Stomach (tissue), 9 donors: Measurements from ENCODE around the gene DCLRE1B. TPM values are rescaled to one million over a fixed set of nuclear protein-coding genes. Genes with fewer than 3 reads are reported as not detected.

Experiments
- DNase-seq, 2 donors: peaks; one replicate each; pipeline versions ENCODE4 v3.0.0 to v3.0.0-alpha.2; 2013 to 2019
- H3K27ac ChIP-seq, 5 donors: fragments of 200-600 bp in 4 of 5; sonication (generic) in 4 of 5; one replicate each; pipeline ENCODE4 v1.5.1; 2013 to 2019; ENCODE audit warnings: mild to moderate bottlenecking in 1 of 5, moderate library complexity in 1 of 5
- H3K27me3 ChIP-seq, 3 donors: fragments of 200-600 bp; sonication (generic); one replicate each; pipeline ENCODE4 v1.5.1; 2017 to 2019; ENCODE audit warnings: mixed run types in 1 of 3
- H3K36me3 ChIP-seq, 4 donors: fragments of 200-600 bp; sonication (generic); 1 replicate in 3 of 4; 2 replicates in 1 of 4; pipeline ENCODE4 v1.5.1; 2016 to 2019
- H3K4me1 ChIP-seq, 4 donors: fragments of 200-600 bp; sonication (generic); one replicate each; pipeline ENCODE4 v1.5.1; 2016 to 2019
- H3K4me3 ChIP-seq, 4 donors: fragments of 200-600 bp; sonication (generic) in 3 of 4; one replicate each; pipeline ENCODE4 v1.5.1; 2016 to 2019; ENCODE audit warnings: mild to moderate bottlenecking in 1 of 4
- H3K9me3 ChIP-seq, 4 donors: fragments of 200-600 bp; sonication (generic); one replicate each; pipeline ENCODE4 v1.5.1; 2016 to 2019
- EP300 ChIP-seq: sonication (generic); formaldehyde crosslinking; IDR thresholded peaks from one replicate; pipeline ENCODE4 v1.6.1; 2017; ENCODE audit warnings: antibody characterized with exemption
- POLR2A ChIP-seq, 4 donors: fragments of 450-650 bp; IDR thresholded peaks; one replicate each; pipeline ENCODE4 v1.6.1; 2016; ENCODE audit warnings: antibody characterized with exemption in 4 of 4, control low read depth in 2 of 4, mild to moderate bottlenecking in 1 of 4, moderate library complexity in 1 of 4
- POLR2AphosphoS5 ChIP-seq, 3 donors: sonication (generic); formaldehyde crosslinking; IDR thresholded peaks; one replicate each; pipeline ENCODE4 v1.6.1; 2016; ENCODE audit warnings: antibody characterized with exemption in 3 of 3
- WGBS, 5 donors: extraction: QIAGEN DNeasy Blood & Tissue Kit in 3 of 5; methylation state at CpG; one replicate each; pipeline versions ENCODE4 v1.1.5 to v1.1.7; 2013 to 2018; 5-methylcytosine and 5-hydroxymethylcytosine counted together
- intact Hi-C: fragments of 100-400 bp; cut with DNase I; formaldehyde crosslinking; loops from one replicate; pipeline ENCODE4 v1.15.1; 2023; ENCODE audit warnings: low total_unique reads
- polyA plus RNA-seq, 3 donors: library from polyadenylated mRNA; stranded (reverse); fragments of 200-250 nt; gene quantifications; one replicate each; pipeline ENCODE4 v1.2.3, GENCODE V29; 2013
- total RNA-seq, 5 donors: library from RNA; depleted of rRNA; stranded (reverse); fragments of >200 nt; gene quantifications; one replicate each; pipeline versions ENCODE4 v1.1.0 to v1.2.3, GENCODE V29; 2014 to 2016
- TF ChIP-seq, protein P1 (sequence below), 7 experiments: fragments of 450-650 bp in 4 of 7; fragments of 200-600 bp in 3 of 7; sonication (generic) in 3 of 7; IDR thresholded peaks; one replicate each; pipeline ENCODE4 v1.5.1; 2016 to 2019; ENCODE audit warnings: antibody characterized with exemption in 7 of 7, control low read depth in 2 of 7, mild to moderate bottlenecking in 1 of 7
- donor health status: healthy with polysubstance abuse.
- donor health status: Bipolar disorder and iron deficiency.
- donor health status: healthy.

Gene DCLRE1B
- total and polyA plus RNA-seq, 8 donors: 0.45 to 3.9 (median 1.9) TPM; not detected in 2

DNA sequence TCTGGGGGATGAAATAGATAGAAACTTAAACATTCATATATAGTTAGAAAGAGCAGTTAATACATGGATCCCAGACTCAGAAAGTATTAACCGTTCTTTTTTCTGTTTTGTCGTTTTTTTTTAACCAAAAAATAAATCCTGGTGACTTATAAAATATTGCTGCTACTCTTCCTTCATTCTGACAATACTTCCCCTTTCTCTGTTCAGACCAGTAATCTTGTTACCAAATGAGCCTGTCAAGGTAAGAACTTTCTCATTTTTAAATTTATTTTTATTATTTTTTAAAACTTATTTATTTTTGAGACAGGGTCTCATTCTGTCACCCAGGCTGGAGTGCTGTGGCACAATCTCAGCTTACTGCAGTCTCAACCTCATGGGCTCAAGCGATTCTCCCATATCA lies 47.4 kb upstream of the DCLRE1B start:
- DNase-seq: no peak
- H3K36me3 ChIP-seq: peaks cover 0 to 5% (median 0%) of the 10 kb centered on the region in 4 donors
- WGBS, 5 donors: 75 to 87% (median 81%) methylated on average over 3 of the region's 3 CpGs
- no peak overlapping the region for H3K27ac ChIP-seq
- H3K4me1 ChIP-seq: peaks cover 0 to 28% (median 0%) of the 10 kb centered on the region in 4 donors
- intact Hi-C loops: no loop called here
- H3K27me3 ChIP-seq: no peaks in the 10 kb centered on the region
- H3K4me3 ChIP-seq: no peak overlapping the region
- no peak for TF ChIP-seq EP300
- no peak for TF ChIP-seq POLR2A (IDR thresholded peaks at IDR 0.05)
- no peak for TF ChIP-seq POLR2AphosphoS5 (IDR thresholded peaks at IDR 0.05)
- TF ChIP-seq, protein P1, sequence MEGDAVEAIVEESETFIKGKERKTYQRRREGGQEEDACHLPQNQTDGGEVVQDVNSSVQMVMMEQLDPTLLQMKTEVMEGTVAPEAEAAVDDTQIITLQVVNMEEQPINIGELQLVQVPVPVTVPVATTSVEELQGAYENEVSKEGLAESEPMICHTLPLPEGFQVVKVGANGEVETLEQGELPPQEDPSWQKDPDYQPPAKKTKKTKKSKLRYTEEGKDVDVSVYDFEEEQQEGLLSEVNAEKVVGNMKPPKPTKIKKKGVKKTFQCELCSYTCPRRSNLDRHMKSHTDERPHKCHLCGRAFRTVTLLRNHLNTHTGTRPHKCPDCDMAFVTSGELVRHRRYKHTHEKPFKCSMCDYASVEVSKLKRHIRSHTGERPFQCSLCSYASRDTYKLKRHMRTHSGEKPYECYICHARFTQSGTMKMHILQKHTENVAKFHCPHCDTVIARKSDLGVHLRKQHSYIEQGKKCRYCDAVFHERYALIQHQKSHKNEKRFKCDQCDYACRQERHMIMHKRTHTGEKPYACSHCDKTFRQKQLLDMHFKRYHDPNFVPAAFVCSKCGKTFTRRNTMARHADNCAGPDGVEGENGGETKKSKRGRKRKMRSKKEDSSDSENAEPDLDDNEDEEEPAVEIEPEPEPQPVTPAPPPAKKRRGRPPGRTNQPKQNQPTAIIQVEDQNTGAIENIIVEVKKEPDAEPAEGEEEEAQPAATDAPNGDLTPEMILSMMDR (IDR thresholded peaks at IDR 0.05): no peak
- no peaks in the 10 kb centered on the region for H3K9me3 ChIP-seq

DNA sequence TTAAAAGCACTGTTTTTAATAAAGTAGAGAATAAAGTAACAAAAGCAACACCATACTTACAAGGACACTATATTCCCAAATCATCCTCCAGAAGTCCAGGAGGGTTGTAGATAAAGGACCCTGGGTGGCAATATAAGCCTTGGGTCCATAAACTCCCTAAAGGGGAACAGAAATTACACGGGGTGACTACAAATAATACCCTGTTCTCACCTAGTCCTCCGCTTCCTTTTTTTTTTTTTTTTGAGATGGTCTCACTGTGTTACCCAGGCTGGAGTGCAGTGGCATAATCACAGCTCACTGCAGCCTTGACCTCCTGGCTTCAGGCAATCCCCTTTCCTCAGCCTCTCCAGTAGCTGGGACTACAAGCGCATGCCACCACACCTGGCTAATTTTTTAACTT lies 46.7 kb upstream of the DCLRE1B start:
- Histone ChIP-seq H3K36me3 (peaks cover 0 to 5% (median 0%) of the 10 kb centered on the region in 4 donors), H3K4me1 (peaks cover 0 to 28% (median 0%) of the 10 kb centered on the region in 4 donors), H3K27ac (no peak overlapping the region), H3K27me3 (no peaks in the 10 kb centered on the region), H3K9me3 (no peaks in the 10 kb centered on the region), H3K4me3 (no peak overlapping the region)
- DNase-seq: no peak
- no peak for TF ChIP-seq EP300
- TF ChIP-seq, protein P1 (IDR thresholded peaks at IDR 0.05): no peak
- intact Hi-C loops: no loop called here
- WGBS, 5 donors: 82 to 93% (median 85%) methylated on average over 3 of the region's 3 CpGs

DNA sequence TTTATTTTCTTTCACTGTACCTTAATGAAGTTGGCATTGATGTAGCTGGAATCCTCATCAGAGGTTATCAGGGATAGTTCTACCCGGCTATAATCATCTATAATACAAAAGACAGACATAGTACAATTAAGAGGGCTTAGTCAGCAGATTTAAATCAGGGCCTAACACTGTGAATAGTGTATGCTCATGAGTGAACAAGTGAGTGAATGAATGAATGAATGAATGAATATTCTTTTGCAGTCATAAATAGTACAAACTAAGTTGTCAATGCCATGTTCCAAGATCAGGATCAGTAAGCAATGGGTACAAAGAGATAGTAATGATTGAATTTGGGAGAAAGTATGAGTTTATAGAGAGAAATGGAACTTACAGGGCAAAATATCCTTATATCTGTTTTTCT lies 46.1 kb upstream of the DCLRE1B start:
- H3K4me3 ChIP-seq: no peak overlapping the region
- no peaks in the 10 kb centered on the region for H3K9me3 ChIP-seq
- WGBS, 5 donors: 67 to 84% (median 78%) methylated on average over 1 of the region's 1 CpG
- peaks cover 0 to 28% (median 0%) of the 10 kb centered on the region in 4 donors for H3K4me1 ChIP-seq
- H3K27ac ChIP-seq: no peak overlapping the region
- TF ChIP-seq EP300 (no peak), POLR2AphosphoS5 (IDR thresholded peaks at IDR 0.05) (no peak), POLR2A (IDR thresholded peaks at IDR 0.05) (no peak)
- TF ChIP-seq, protein P1 (IDR thresholded peaks at IDR 0.05): no peak
- peaks cover 0 to 4% (median 0%) of the 10 kb centered on the region in 4 donors for H3K36me3 ChIP-seq
- intact Hi-C loops: no loop called here
- no peaks in the 10 kb centered on the region for H3K27me3 ChIP-seq
- DNase-seq: no peak

DNA sequence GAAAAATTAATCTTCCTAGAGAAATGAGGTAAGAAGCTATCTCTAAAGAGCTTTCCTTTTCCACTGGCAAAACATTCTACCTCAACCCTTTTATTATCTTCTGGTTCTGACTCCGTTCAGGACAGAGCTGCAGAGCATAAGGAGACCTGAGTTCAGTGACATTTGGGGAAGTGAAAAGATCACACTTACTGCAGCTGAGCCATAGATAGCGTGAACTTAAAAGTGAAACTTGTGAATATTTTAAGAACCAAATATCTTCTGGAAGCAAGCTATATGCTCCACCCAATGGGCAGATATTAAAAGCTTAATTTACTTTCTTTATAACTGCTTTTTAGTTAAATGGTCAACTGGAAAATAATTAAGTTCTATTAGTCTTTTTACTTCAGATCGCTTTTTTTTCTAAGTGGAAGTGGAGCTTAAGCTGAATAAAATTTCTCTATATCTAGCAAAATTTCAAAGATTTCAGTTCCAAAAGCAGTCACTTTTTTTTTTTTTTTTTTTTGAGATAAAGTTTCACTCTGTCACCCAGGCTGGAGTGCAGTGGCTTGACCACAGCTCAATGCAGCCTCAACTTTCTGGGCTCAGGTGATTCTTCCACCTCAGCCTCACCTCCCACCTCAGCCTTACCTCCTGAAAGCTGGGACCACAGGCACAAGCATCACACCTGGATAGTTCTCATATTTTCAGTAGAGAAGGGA lies 45.5 kb upstream of the DCLRE1B start:
- 60 to 73% (median 64%) methylated on average over 3 of the region's 3 CpGs for WGBS, 5 donors
- no peak overlapping the region for H3K4me3 ChIP-seq
- peaks cover 0 to 28% (median 0%) of the 10 kb centered on the region in 4 donors for H3K4me1 ChIP-seq
- H3K27me3 ChIP-seq: no peaks in the 10 kb centered on the region
- H3K9me3 ChIP-seq: no peaks in the 10 kb centered on the region
- intact Hi-C loops: no loop called here
- TF ChIP-seq, protein P1 (IDR thresholded peaks at IDR 0.05): no peak
- no peak for TF ChIP-seq EP300
- no peak for TF ChIP-seq POLR2A (IDR thresholded peaks at IDR 0.05)
- TF ChIP-seq POLR2AphosphoS5 (IDR thresholded peaks at IDR 0.05): no peak
- H3K36me3 ChIP-seq: no peaks in the 10 kb centered on the region
- DNase-seq: peak in 1 of 2 donors; percentile 17
- H3K27ac ChIP-seq: no peak overlapping the region
